ENCODE data around the gene DOCK4.

The DOCK4 gene

DNA sequence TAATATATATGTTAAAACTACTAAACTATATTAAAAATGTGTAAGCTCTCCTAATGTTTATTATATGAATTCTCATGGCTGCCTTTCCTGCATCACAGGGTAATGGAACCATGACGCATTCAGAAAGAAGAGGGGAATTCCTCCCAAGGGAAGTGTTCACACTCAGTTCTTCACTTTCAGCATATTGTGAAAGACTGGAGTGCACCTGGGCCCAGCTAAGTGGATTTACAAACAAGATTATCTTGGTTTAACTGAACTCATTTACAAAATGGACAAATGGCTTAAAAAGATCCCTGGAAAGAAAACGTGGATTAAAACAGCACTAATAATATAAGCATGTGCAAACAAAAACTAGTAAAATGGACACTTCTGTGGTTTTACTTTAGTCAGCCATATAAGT lies 149.8 kb downstream of the DOCK4 start:
- Mint-ChIP-seq H3K4me1 (ENCODE audit: low read depth) (peaks cover 2% of the 10 kb centered on the region), H3K36me3 (ENCODE audit: low read depth) (no peaks in the 10 kb centered on the region), H3K9me3 (no peaks in the 10 kb centered on the region), H3K27ac (no peak overlapping the region), H3K4me3 (no peak overlapping the region), H3K27me3 (peaks cover 5% of the 10 kb centered on the region)
- no peak for DNase-seq

DNA sequence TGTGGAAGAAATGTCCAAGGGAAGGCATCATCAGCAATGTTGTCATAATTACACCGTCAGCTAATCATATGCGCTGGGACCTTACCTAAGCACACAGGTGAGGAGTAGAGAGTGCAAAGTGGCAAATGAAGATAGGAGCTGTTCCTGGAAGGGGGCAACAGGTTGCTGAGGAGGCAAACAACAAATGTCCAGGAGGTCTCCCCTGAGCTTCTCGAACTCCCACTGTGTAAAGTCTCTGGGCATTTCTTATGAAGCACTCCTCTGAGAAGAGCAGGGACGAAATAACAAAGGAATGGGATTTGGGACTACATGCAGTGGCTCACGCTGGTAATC lies 152.5 kb downstream of the DOCK4 start:
- Mint-ChIP-seq H3K9me3 (no peaks in the 10 kb centered on the region), H3K4me3 (no peak overlapping the region), H3K4me1 (ENCODE audit: low read depth) (peaks cover 2% of the 10 kb centered on the region), H3K27me3 (no peaks in the 10 kb centered on the region), H3K27ac (no peak overlapping the region), H3K36me3 (ENCODE audit: low read depth) (no peaks in the 10 kb centered on the region)
- DNase-seq, result no peak

DNA sequence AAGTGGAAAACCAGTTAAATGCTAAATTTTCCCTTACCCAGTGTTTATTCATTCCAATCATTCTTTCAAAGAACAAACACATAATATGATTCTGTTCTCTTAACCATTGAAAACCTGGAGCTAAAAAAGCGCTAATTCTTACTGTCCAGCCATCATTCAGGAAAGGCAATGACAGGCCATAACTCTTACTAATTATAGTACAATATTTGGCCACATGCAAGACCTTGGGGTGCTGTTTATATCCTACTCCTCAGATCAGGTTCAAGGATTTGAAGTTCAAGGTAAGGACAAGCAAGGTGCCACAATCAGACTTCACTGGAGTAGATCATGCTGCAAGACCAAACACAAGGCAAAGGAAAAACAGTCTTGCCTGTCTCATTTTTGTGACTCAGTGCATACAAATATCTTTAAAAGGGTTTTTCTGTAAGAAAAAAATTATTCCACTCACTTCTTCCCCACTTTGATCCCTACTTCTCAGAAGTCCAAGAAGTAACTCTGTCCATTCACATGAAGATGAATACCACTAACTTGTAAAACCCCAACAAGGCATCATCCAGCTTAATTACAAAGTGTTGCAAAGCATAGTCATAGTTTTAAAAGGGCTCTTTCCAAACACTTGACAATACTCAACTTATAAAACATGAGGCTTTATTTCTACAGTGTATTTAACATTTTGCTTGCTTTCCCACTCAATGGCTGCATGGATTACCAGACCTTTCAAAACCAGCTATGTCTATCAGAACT lies 153.0 kb downstream of the DOCK4 start:
- H3K4me3 Mint-ChIP-seq, result no peak overlapping the region
- H3K27ac Mint-ChIP-seq, result no peak overlapping the region
- H3K27me3 Mint-ChIP-seq, result no peaks in the 10 kb centered on the region
- H3K36me3 Mint-ChIP-seq (ENCODE audit: low read depth), result no peaks in the 10 kb centered on the region
- no peak for DNase-seq
- H3K4me1 Mint-ChIP-seq (ENCODE audit: low read depth), result peaks cover 2% of the 10 kb centered on the region
- H3K9me3 Mint-ChIP-seq, result no peaks in the 10 kb centered on the region

DNA sequence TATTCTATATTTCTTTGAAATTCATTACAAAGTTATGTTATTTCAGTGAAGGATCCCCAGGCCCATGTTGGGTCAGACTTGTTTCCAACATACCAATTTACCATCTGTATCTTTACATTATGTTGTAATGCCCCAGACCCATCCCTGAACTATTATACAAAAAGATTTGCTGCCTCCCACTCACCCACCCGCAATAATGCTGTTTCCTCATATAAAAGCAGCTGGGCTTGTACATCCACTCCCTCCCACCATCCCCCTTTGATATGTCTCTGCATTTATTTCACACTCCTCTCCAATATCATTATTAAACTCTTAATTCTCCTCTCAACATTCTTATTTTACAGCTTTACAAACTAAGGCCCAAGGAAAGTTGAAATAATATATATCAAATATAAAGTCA lies 153.7 kb downstream of the DOCK4 start:
- H3K4me3 Mint-ChIP-seq, result no peak overlapping the region
- peaks cover 2% of the 10 kb centered on the region for H3K4me1 Mint-ChIP-seq (ENCODE audit: low read depth)
- no peak overlapping the region for H3K27ac Mint-ChIP-seq
- H3K36me3 Mint-ChIP-seq (ENCODE audit: low read depth), result no peaks in the 10 kb centered on the region
- H3K27me3 Mint-ChIP-seq, result peaks cover 3% of the 10 kb centered on the region
- no peaks in the 10 kb centered on the region for H3K9me3 Mint-ChIP-seq
- DNase-seq, result no peak

GRCh38 chr7:112050250-112050881 lies 155.8 kb downstream of the DOCK4 start:
- DNase-seq, result no peak
- H3K27ac Mint-ChIP-seq, result no peak overlapping the region
- no peaks in the 10 kb centered on the region for H3K9me3 Mint-ChIP-seq
- no peaks in the 10 kb centered on the region for H3K36me3 Mint-ChIP-seq (ENCODE audit: low read depth)
- no peak overlapping the region for H3K4me3 Mint-ChIP-seq
- H3K27me3 Mint-ChIP-seq, result peaks cover 5% of the 10 kb centered on the region
- no peaks in the 10 kb centered on the region for H3K4me1 Mint-ChIP-seq (ENCODE audit: low read depth)

DNA sequence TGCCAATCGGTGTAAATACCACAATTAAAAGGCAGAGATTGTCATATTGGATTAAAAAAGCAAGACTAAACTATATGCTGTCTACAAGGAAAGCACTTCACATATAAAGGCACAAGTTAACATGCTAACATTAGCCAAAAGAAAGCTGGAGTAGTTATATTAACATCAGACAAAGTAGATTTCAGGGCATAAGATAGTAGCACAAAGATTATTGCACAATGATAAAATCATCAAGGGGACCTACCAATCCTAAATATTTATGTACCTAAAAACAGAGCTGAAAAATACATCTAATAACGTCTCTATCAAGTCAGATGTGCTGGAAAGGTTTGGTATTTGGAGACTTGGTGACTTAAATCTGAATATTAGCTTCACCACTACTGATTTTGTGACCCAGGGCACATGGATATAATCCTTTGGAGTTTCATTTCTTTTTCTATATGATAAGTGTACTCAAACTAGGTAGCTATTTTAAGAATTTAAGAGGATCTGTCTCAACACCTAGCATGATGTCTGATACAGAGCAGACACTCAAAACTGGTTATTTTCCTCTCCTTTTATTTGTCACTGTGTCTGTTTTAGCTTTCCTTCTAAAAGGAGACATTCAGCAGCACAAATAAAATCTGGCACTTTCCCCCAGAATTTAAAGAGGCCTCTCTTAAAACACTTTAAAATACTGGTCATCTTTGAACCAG lies 156.5 kb downstream of the DOCK4 start:
- no peak for DNase-seq
- no peaks in the 10 kb centered on the region for H3K36me3 Mint-ChIP-seq (ENCODE audit: low read depth)
- no peaks in the 10 kb centered on the region for H3K9me3 Mint-ChIP-seq
- peaks cover 5% of the 10 kb centered on the region for H3K27me3 Mint-ChIP-seq
- H3K27ac Mint-ChIP-seq, result no peak overlapping the region
- no peak overlapping the region for H3K4me3 Mint-ChIP-seq
- no peaks in the 10 kb centered on the region for H3K4me1 Mint-ChIP-seq (ENCODE audit: low read depth)

DNA sequence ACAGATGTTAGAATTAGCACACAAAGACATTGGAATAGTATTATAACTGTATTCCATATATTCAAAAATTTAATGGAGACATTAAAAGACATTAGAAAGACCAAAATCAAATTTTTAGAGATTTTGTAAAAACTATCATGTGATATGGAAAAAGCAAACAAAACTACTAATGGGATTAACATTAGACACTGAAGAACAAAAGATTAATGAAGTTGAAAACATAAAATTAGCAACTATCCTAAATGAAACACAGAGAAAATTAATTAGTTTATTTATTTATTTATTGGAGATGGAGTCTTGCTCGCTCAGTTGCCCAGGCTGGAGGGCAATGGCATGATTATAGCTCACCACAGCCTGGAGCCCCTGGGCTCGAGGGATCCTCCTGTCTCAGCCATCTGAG lies 158.8 kb downstream of the DOCK4 start:
- no peaks in the 10 kb centered on the region for H3K4me1 Mint-ChIP-seq (ENCODE audit: low read depth)
- no peaks in the 10 kb centered on the region for H3K9me3 Mint-ChIP-seq
- H3K27me3 Mint-ChIP-seq, result peaks cover 8% of the 10 kb centered on the region
- H3K27ac Mint-ChIP-seq, result no peak overlapping the region
- H3K36me3 Mint-ChIP-seq (ENCODE audit: low read depth), result no peaks in the 10 kb centered on the region
- no peak overlapping the region for H3K4me3 Mint-ChIP-seq
- DNase-seq, result no peak

GRCh38 chr7:112045222-112045621 lies 161.0 kb downstream of the DOCK4 start:
- peaks cover 8% of the 10 kb centered on the region for H3K27me3 Mint-ChIP-seq
- DNase-seq, result no peak
- H3K27ac Mint-ChIP-seq, result no peak overlapping the region
- H3K9me3 Mint-ChIP-seq, result no peaks in the 10 kb centered on the region
- H3K4me3 Mint-ChIP-seq, result no peak overlapping the region
- no peaks in the 10 kb centered on the region for H3K4me1 Mint-ChIP-seq (ENCODE audit: low read depth)
- no peaks in the 10 kb centered on the region for H3K36me3 Mint-ChIP-seq (ENCODE audit: low read depth)

DNA sequence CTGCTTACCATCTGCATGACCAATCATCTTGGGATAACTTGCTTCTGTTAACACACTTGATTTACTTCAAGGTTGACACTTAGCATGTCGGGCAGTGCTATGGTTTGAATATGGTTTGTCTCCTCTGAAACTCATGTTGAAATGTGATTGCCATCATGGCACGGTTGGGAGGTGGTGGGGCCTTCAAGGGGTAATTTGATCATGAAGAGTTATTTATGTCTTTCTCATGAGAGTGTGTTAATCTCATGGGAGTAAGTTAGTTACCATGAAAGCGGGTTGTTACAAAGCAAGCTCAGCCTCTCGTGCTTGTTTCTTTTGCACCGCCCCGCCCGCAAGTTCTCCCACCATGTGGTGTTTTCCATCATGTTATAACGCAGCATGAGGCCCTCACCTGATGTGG lies 163.6 kb downstream of the DOCK4 start:
- no peaks in the 10 kb centered on the region for H3K9me3 Mint-ChIP-seq
- DNase-seq, result no peak
- H3K27ac Mint-ChIP-seq, result no peak overlapping the region
- peaks cover 6% of the 10 kb centered on the region for H3K27me3 Mint-ChIP-seq
- H3K4me1 Mint-ChIP-seq (ENCODE audit: low read depth), result no peaks in the 10 kb centered on the region
- H3K4me3 Mint-ChIP-seq, result no peak overlapping the region
- no peaks in the 10 kb centered on the region for H3K36me3 Mint-ChIP-seq (ENCODE audit: low read depth)

- Mint-ChIP-seq H3K4me1 (ENCODE audit: low read depth) (no peaks in the 10 kb centered on the region), H3K27ac (no peak overlapping the region), H3K9me3 (no peaks in the 10 kb centered on the region), H3K4me3 (no peak overlapping the region), H3K36me3 (ENCODE audit: low read depth) (no peaks in the 10 kb centered on the region), H3K27me3 (no peaks in the 10 kb centered on the region)
- no peak for DNase-seq
These were observed 167.8 kb downstream of the DOCK4 start for GRCh38 chr7:112038353-112038752.

DNA sequence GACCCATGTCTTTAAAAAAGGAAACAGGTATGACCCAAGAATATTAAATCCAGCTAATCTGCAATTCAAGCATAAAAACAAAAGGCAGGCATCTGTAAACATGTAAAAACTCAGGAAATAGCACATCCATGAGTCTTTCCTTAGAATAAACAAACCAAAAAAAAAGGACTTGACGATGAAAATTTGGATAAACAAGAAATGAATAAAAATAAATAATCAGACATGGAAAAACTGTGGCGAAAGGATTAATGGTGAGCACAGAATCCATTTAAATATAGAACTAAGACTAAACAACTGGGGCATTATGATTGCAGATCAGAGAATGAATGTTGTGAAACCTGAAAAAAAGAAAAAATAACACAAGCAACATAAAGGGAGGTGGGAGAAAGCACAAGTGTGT lies 170.1 kb downstream of the DOCK4 start:
- H3K27ac Mint-ChIP-seq, result no peak overlapping the region
- no peak for DNase-seq
- H3K4me1 Mint-ChIP-seq (ENCODE audit: low read depth), result no peaks in the 10 kb centered on the region
- no peaks in the 10 kb centered on the region for H3K27me3 Mint-ChIP-seq
- no peak overlapping the region for H3K4me3 Mint-ChIP-seq
- no peaks in the 10 kb centered on the region for H3K36me3 Mint-ChIP-seq (ENCODE audit: low read depth)
- no peaks in the 10 kb centered on the region for H3K9me3 Mint-ChIP-seq

DNA sequence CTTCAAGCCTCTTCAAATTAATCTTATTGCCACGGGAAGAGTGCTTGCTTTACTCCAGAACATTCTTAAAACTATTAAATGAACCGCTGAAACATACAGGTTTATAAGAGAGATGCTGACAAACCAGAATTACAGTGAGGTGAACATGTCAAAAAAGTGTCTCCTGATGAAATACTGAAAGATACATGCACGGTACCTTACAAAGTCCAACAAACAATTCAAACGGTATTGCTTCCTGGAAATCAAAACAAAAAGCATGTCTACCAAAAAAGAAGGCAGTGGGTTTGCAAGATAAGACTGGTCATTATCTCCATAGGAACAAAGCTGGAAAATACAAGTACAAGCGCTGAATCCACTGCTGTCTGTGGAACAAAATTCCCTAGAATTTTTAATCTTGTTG lies 174.5 kb downstream of the DOCK4 start:
- peaks cover 4% of the 10 kb centered on the region for H3K27me3 Mint-ChIP-seq
- no peaks in the 10 kb centered on the region for H3K9me3 Mint-ChIP-seq
- DNase-seq, result no peak
- H3K4me3 Mint-ChIP-seq, result no peak overlapping the region
- no peaks in the 10 kb centered on the region for H3K36me3 Mint-ChIP-seq (ENCODE audit: low read depth)
- no peak overlapping the region for H3K27ac Mint-ChIP-seq
- H3K4me1 Mint-ChIP-seq (ENCODE audit: low read depth), result no peaks in the 10 kb centered on the region

GRCh38 chr7:112025556-112025955 lies 180.6 kb downstream of the DOCK4 start:
- Mint-ChIP-seq H3K4me1 (ENCODE audit: low read depth) (no peaks in the 10 kb centered on the region), H3K4me3 (no peak overlapping the region), H3K27me3 (peaks cover 8% of the 10 kb centered on the region), H3K36me3 (ENCODE audit: low read depth) (no peaks in the 10 kb centered on the region), H3K27ac (no peak overlapping the region), H3K9me3 (no peaks in the 10 kb centered on the region)
- DNase-seq, result no peak

DNA sequence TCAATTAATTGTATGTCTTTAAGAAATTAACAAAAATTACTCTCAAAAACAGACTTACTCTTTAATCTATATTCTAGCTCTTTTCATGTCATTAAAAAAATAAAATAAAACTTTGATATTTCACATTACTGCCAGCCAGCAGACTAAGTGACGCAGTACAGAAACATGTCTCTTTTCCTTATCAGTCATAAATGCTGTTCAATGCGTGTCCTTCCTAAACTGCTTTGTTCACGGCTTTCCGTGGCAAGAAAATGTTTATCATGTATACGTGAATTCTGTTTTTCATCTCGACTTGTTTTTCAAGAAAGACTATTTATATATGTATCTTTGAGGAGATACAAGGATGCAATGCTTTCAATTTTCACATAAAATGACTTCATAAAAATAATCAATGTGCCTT lies 182.4 kb downstream of the DOCK4 start:
- H3K4me3 Mint-ChIP-seq, result no peak overlapping the region
- H3K4me1 Mint-ChIP-seq (ENCODE audit: low read depth), result no peaks in the 10 kb centered on the region

GRCh38 chr7:112023282-112023681 lies 182.9 kb downstream of the DOCK4 start:
- H3K36me3 Mint-ChIP-seq (ENCODE audit: low read depth), result no peaks in the 10 kb centered on the region
- no peaks in the 10 kb centered on the region for H3K9me3 Mint-ChIP-seq
- H3K27me3 Mint-ChIP-seq, result peaks cover 4% of the 10 kb centered on the region
- no peak overlapping the region for H3K4me3 Mint-ChIP-seq
- H3K27ac Mint-ChIP-seq, result no peak overlapping the region
- no peaks in the 10 kb centered on the region for H3K4me1 Mint-ChIP-seq (ENCODE audit: low read depth)
- no peak for DNase-seq

More for the DNA sequence above, 182.4 kb downstream of the DOCK4 start:
- H3K27ac Mint-ChIP-seq, result no peak overlapping the region
- DNase-seq, result no peak
- H3K27me3 Mint-ChIP-seq, result peaks cover 4% of the 10 kb centered on the region
- no peaks in the 10 kb centered on the region for H3K9me3 Mint-ChIP-seq
- H3K36me3 Mint-ChIP-seq (ENCODE audit: low read depth), result no peaks in the 10 kb centered on the region
